Nucleus accumbens (tissue), 56 donors: ENCODE measurements around the gene DBF4.
"Not testable (repeated sequence)": the region's sequence is repeated elsewhere in the genome, so short reads cannot be mapped to it uniquely, and the experiment has no call there.

Source experiments
- DNase-seq, 56 donors: peaks; one replicate each; lab custom pipeline; 2025; lab: John Stamatoyannopoulos, UW

The DBF4 gene

GRCh38 chr7:87882151-87882937, 6.1 kb downstream of the DBF4 start:
- no peak for DNase-seq

- DNase-seq = no peak
Measured at GRCh38 chr7:87885018-87885417, 8.7 kb downstream of the DBF4 start.

- DNase-seq = no peak
Measured at GRCh38 chr7:87886875-87887274, 10.6 kb downstream of the DBF4 start.

GRCh38 chr7:87895363-87895762, 19.1 kb downstream of the DBF4 start:
- no peak for DNase-seq

GRCh38 chr7:87899255-87899654, 23.0 kb downstream of the DBF4 start:
- no peak for DNase-seq

- DNase-seq = not testable (repeated sequence)
Measured at GRCh38 chr7:87907136-87907906, 31.0 kb downstream of the DBF4 start.

GRCh38 chr7:87908814-87909213, 32.5 kb downstream of the DBF4 start:
- DNase-seq = not testable (repeated sequence)

- no peak for DNase-seq
Measured at GRCh38 chr7:87912121-87912520, 35.8 kb downstream of the DBF4 start.

- DNase-seq = no peak
Measured at GRCh38 chr7:87918740-87919139, 42.4 kb downstream of the DBF4 start.

GRCh38 chr7:87919875-87920274, 43.6 kb downstream of the DBF4 start:
- no peak for DNase-seq

GRCh38 chr7:87920578-87920977, 44.3 kb downstream of the DBF4 start:
- DNase-seq = no peak

- DNase-seq = not testable (repeated sequence)
Measured at GRCh38 chr7:87922759-87923395, 46.6 kb downstream of the DBF4 start.

GRCh38 chr7:87926581-87927461, 50.5 kb downstream of the DBF4 start:
- peak in 1 of 56 donors; percentile 1 for DNase-seq

GRCh38 chr7:87933605-87933952, 57.3 kb downstream of the DBF4 start:
- DNase-seq = no peak

- peak; percentile 39 to 97 (median 93) for DNase-seq
Measured at GRCh38 chr7:87933953-87934698, 57.8 kb downstream of the DBF4 start, which contains the start of gene ADAM22. ADAM22 (plus strand) TSS chr7:87934251; CDS start chr7:87934466, 215 bp downstream.

GRCh38 chr7:87934699-87935383, 58.5 kb downstream of the DBF4 start:
- peak in 45 of 56 donors; percentile 15 to 71 (median 47) for DNase-seq

- peak in 2 of 56 donors; percentile 9 to 40 for DNase-seq
Measured at GRCh38 chr7:87935384-87935706, 59.1 kb downstream of the DBF4 start.

- DNase-seq = no peak
Measured at GRCh38 chr7:87941138-87941537, 64.8 kb downstream of the DBF4 start.

GRCh38 chr7:87944547-87944946, 68.3 kb downstream of the DBF4 start:
- no peak for DNase-seq
